GM23338 (cell line): ENCODE data around the gene PAEP. TPM values are rescaled to one million over a fixed set of nuclear protein-coding genes. Genes with fewer than 3 reads are reported as not detected.

Experiments used
- ATAC-seq: fragments of 200-7000 bp; cut with Tn5 transposase; 3 replicates; pipeline ENCODE4 v1.9.1; 2020
- DNase-seq: peaks from one replicate; pipeline ENCODE4 v3.0.0-alpha.2; 2015; ENCODE audit warnings: low spot score
- H2AFZ ChIP-seq: fragments of 200-600 bp; sonication (generic); 2 replicates; pipeline ENCODE4 v1.8.0; 2016; ENCODE audit warnings: antibody characterized with exemption, mild to moderate bottlenecking, moderate library complexity
- H3F3A ChIP-seq: fragments of 200-600 bp; sonication (generic); replicated peaks from 2 replicates; pipeline ENCODE4 v1.8.0; 2017; ENCODE audit warnings: antibody characterized with exemption, mixed run types, low read depth
- H3K27ac ChIP-seq: fragments of 200-600 bp; sonication (generic); 2 replicates; pipeline ENCODE4 v1.6.1; 2016; ENCODE audit warnings: low read depth
- H3K27me3 ChIP-seq: fragments of 200-600 bp; sonication (generic); 2 replicates; pipeline ENCODE4 v1.8.0; 2016; ENCODE audit warnings: mild to moderate bottlenecking, mixed run types, moderate library complexity; ENCODE audit not compliant: insufficient read depth
- H3K36me3 ChIP-seq: fragments of 200-600 bp; sonication (generic); 2 replicates; pipeline ENCODE4 v1.8.0; 2016; ENCODE audit warnings: mild to moderate bottlenecking; ENCODE audit not compliant: insufficient read depth
- H3K4me1 ChIP-seq: fragments of 200-600 bp; sonication (generic); 2 replicates; pipeline ENCODE4 v1.8.0; 2016; ENCODE audit warnings: mild to moderate bottlenecking, moderate library complexity; ENCODE audit not compliant: insufficient read depth
- H3K4me2 ChIP-seq: fragments of 200-600 bp; sonication (generic); 2 replicates; pipeline ENCODE4 v1.7.1; 2017; ENCODE audit warnings: mixed run types
- H3K4me3 ChIP-seq: fragments of 200-600 bp; sonication (generic); 2 replicates; pipeline ENCODE4 v1.6.1; 2016; ENCODE audit warnings: mixed run types
- H3K79me2 ChIP-seq: fragments of 200-600 bp; sonication (generic); replicated peaks from 2 replicates; pipeline ENCODE4 v1.8.0; 2017; ENCODE audit warnings: mild to moderate bottlenecking; ENCODE audit not compliant: insufficient read depth
- H3K9me2 ChIP-seq: fragments of 200-600 bp; sonication (generic); 2 replicates; pipeline ENCODE4 v1.8.0; 2017; ENCODE audit not compliant: insufficient read depth
- H4K20me1 ChIP-seq: fragments of 200-600 bp; sonication (generic); replicated peaks from 2 replicates; pipeline ENCODE4 v1.8.0; 2017; ENCODE audit warnings: mild to moderate bottlenecking; ENCODE audit not compliant: insufficient read depth
- H3K27ac Mint-ChIP-seq: 2 replicates; pipeline ENCODE4 v1.8.0; 2020; ENCODE audit warnings: inconsistent platforms, mild to moderate bottlenecking, moderate library complexity, mixed read lengths
- H3K27me3 Mint-ChIP-seq: 3 replicates; pipeline ENCODE4 v1.8.0; 2022; ENCODE audit warnings: low read depth, mild to moderate bottlenecking, moderate library complexity, mixed read lengths, inconsistent platforms; ENCODE audit not compliant: insufficient read depth, poor library complexity
- H3K36me3 Mint-ChIP-seq: 3 replicates; pipeline ENCODE4 v1.8.0; 2021; ENCODE audit warnings: low read depth, mild to moderate bottlenecking, inconsistent platforms, moderate library complexity, mixed read lengths
- H3K4me1 Mint-ChIP-seq: 3 replicates; pipeline ENCODE4 v1.8.0; 2020; ENCODE audit warnings: mild to moderate bottlenecking, inconsistent platforms, mixed read lengths
- H3K4me3 Mint-ChIP-seq: 3 replicates; pipeline ENCODE4 v1.8.0; 2021; ENCODE audit warnings: moderate library complexity, mild to moderate bottlenecking, inconsistent platforms, mixed read lengths
- H3K9me3 Mint-ChIP-seq: 3 replicates; pipeline ENCODE4 v1.8.0; 2020; ENCODE audit warnings: moderate library complexity, mild to moderate bottlenecking, inconsistent platforms, mixed read lengths
- CREB1 ChIP-seq: fragments of 250-450 bp; sonication (Bioruptor Pico); IDR thresholded peaks from 2 replicates; pipeline ENCODE4 v1.5.0; 2020; ENCODE audit warnings: low read depth, mild to moderate bottlenecking, moderate library complexity
- EZH2 ChIP-seq: fragments of 200-600 bp; sonication (generic); IDR thresholded peaks from one replicate; pipeline ENCODE4 v1.8.0; 2017; ENCODE audit warnings: antibody characterized with exemption, mild to moderate bottlenecking, low read depth; ENCODE audit not compliant: unreplicated experiment
- EZH2phosphoT487 ChIP-seq: fragments of 200-600 bp; sonication (generic); IDR thresholded peaks from one replicate; pipeline ENCODE4 v1.8.1; 2018; ENCODE audit warnings: antibody characterized with exemption; ENCODE audit not compliant: unreplicated experiment
- JUNB ChIP-seq: IDR thresholded peaks from one replicate; pipeline ENCODE4 v1.6.1; 2016; ENCODE audit warnings: antibody characterized with exemption; ENCODE audit not compliant: unreplicated experiment
- NANOG ChIP-seq: IDR thresholded peaks from 2 replicates; pipeline ENCODE4 v1.6.1; 2016; ENCODE audit warnings: antibody characterized with exemption, borderline replicate concordance
- POLR2AphosphoS5 ChIP-seq: IDR thresholded peaks from 2 replicates; pipeline ENCODE4 v1.6.1; 2016; ENCODE audit warnings: antibody characterized with exemption, low read depth
- STAT1 ChIP-seq: IDR thresholded peaks from one replicate; pipeline ENCODE4 v1.6.1; 2016; ENCODE audit warnings: antibody characterized with exemption; ENCODE audit not compliant: unreplicated experiment
- ZNF114 ChIP-seq: fragments of 250-450 bp; sonication (Bioruptor Pico); IDR thresholded peaks from 2 replicates; pipeline ENCODE4 v1.5.0; 2020; ENCODE audit warnings: mild to moderate bottlenecking, moderate library complexity
- ZNF331 ChIP-seq: fragments of 250-450 bp; sonication (Bioruptor Pico); IDR thresholded peaks from 2 replicates; pipeline ENCODE4 v1.5.0; 2020; ENCODE audit warnings: low read depth, mild to moderate bottlenecking, moderate library complexity
- polyA plus RNA-seq: library from polyadenylated mRNA; unstranded; fragments of >200 nt; fragmentation: Nextera tagmentation; extraction: Ambion mirVana; gene quantifications from 2 replicates; pipeline ENCODE4 v1.2.1, GENCODE V29; 2016
- total RNA-seq: library from RNA; depleted of rRNA; stranded (reverse); fragments of >200 nt; shearing (Covaris generic); gene quantifications from 2 replicates; pipeline ENCODE4 v1.2.3, GENCODE V29; 2014
- TF ChIP-seq, protein P1 (sequence below): fragments of 250-450 bp; sonication (Bioruptor Pico); IDR thresholded peaks from 2 replicates; pipeline ENCODE4 v1.5.0; 2020; ENCODE audit warnings: mild to moderate bottlenecking, moderate library complexity
- TF ChIP-seq, protein P2 (sequence below), 2 experiments: fragments of 200-600 bp in 1 of 2; sonication (generic) in 1 of 2; conservative IDR thresholded peaks; 2 replicates each; pipeline versions ENCODE4 v1.5.1 to v1.6.1; 2016 to 2017; ENCODE audit warnings: antibody characterized with exemption in 2 of 2, low read depth in 2 of 2, mild to moderate bottlenecking in 2 of 2, moderate library complexity in 1 of 2
- TF ChIP-seq, protein P3 (sequence below): IDR thresholded peaks from 2 replicates; pipeline ENCODE4 v1.6.1; 2016; ENCODE audit warnings: antibody characterized with exemption
- TF ChIP-seq, protein P4 (sequence below): IDR thresholded peaks from one replicate; pipeline ENCODE4 v1.6.1; 2018; ENCODE audit warnings: antibody characterized with exemption; ENCODE audit not compliant: unreplicated experiment

The PAEP gene
- total and polyA plus RNA-seq, 2 experiments from 2014 or later, result not detected

DNA sequence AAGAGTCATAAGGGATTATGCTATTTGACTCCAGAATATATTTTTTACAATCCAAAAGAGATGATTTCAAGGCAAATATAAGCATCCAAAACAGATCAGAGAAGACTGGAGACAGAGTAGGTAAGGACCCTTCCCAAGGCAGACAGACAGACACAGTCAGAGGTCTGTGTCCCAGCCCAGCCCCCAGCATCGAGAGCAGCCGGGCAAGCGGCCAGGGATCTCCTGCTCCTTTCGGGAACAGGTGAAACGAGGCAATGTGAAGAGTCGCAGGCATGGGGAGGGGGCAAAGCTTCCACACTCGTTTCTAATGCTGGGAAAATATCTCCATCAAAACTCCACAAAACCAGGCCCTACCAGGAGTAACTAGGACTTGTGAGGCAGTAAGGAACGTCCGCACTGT is 5.8 kb downstream of the PAEP start:
- Histone ChIP-seq H3K9me2 (no peaks in the 10 kb centered on the region), H3K4me3 (no peak overlapping the region), H3K4me2 (no peak overlapping the region), H3K27me3 (no peaks in the 10 kb centered on the region), H3K27ac (no peak overlapping the region), H2AFZ (no peak overlapping the region), H3K79me2 (no peaks in the 10 kb centered on the region), H3K4me1 (no peaks in the 10 kb centered on the region), H4K20me1 (no peaks in the 10 kb centered on the region), H3F3A (no peaks in the 10 kb centered on the region), H3K36me3 (no peaks in the 10 kb centered on the region)
- DNase-seq (no peak), ATAC-seq (no peak)
- Mint-ChIP-seq H3K27me3 (peaks cover 8% of the 10 kb centered on the region), H3K27ac (no peak overlapping the region), H3K4me3 (no peak overlapping the region), H3K9me3 (peaks cover 15% of the 10 kb centered on the region), H3K36me3 (peaks cover 7% of the 10 kb centered on the region; the same call in 2 of the 3 replicates), H3K4me1 (peaks cover 10% of the 10 kb centered on the region)
- TF ChIP-seq, protein P1, sequence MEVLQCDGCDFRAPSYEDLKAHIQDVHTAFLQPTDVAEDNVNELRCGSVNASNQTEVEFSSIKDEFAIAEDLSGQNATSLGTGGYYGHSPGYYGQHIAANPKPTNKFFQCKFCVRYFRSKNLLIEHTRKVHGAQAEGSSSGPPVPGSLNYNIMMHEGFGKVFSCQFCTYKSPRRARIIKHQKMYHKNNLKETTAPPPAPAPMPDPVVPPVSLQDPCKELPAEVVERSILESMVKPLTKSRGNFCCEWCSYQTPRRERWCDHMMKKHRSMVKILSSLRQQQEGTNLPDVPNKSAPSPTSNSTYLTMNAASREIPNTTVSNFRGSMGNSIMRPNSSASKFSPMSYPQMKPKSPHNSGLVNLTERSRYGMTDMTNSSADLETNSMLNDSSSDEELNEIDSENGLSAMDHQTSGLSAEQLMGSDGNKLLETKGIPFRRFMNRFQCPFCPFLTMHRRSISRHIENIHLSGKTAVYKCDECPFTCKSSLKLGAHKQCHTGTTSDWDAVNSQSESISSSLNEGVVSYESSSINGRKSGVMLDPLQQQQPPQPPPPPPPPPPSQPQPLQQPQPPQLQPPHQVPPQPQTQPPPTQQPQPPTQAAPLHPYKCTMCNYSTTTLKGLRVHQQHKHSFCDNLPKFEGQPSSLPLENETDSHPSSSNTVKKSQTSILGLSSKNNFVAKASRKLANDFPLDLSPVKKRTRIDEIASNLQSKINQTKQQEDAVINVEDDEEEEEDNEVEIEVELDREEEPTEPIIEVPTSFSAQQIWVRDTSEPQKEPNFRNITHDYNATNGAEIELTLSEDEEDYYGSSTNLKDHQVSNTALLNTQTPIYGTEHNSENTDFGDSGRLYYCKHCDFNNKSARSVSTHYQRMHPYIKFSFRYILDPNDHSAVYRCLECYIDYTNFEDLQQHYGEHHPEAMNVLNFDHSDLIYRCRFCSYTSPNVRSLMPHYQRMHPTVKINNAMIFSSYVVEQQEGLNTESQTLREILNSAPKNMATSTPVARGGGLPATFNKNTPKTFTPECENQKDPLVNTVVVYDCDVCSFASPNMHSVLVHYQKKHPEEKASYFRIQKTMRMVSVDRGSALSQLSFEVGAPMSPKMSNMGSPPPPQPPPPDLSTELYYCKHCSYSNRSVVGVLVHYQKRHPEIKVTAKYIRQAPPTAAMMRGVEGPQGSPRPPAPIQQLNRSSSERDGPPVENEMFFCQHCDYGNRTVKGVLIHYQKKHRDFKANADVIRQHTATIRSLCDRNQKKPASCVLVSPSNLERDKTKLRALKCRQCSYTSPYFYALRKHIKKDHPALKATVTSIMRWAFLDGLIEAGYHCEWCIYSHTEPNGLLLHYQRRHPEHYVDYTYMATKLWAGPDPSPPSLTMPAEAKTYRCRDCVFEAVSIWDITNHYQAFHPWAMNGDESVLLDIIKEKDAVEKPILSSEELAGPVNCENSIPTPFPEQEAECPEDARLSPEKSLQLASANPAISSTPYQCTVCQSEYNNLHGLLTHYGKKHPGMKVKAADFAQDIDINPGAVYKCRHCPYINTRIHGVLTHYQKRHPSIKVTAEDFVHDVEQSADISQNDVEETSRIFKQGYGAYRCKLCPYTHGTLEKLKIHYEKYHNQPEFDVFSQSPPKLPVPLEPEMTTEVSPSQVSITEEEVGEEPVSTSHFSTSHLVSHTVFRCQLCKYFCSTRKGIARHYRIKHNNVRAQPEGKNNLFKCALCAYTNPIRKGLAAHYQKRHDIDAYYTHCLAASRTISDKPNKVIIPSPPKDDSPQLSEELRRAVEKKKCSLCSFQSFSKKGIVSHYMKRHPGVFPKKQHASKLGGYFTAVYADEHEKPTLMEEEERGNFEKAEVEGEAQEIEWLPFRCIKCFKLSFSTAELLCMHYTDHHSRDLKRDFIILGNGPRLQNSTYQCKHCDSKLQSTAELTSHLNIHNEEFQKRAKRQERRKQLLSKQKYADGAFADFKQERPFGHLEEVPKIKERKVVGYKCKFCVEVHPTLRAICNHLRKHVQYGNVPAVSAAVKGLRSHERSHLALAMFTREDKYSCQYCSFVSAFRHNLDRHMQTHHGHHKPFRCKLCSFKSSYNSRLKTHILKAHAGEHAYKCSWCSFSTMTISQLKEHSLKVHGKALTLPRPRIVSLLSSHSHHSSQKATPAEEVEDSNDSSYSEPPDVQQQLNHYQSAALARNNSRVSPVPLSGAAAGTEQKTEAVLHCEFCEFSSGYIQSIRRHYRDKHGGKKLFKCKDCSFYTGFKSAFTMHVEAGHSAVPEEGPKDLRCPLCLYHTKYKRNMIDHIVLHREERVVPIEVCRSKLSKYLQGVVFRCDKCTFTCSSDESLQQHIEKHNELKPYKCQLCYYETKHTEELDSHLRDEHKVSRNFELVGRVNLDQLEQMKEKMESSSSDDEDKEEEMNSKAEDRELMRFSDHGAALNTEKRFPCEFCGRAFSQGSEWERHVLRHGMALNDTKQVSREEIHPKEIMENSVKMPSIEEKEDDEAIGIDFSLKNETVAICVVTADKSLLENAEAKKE, result no peak
- TF ChIP-seq, protein P2, sequence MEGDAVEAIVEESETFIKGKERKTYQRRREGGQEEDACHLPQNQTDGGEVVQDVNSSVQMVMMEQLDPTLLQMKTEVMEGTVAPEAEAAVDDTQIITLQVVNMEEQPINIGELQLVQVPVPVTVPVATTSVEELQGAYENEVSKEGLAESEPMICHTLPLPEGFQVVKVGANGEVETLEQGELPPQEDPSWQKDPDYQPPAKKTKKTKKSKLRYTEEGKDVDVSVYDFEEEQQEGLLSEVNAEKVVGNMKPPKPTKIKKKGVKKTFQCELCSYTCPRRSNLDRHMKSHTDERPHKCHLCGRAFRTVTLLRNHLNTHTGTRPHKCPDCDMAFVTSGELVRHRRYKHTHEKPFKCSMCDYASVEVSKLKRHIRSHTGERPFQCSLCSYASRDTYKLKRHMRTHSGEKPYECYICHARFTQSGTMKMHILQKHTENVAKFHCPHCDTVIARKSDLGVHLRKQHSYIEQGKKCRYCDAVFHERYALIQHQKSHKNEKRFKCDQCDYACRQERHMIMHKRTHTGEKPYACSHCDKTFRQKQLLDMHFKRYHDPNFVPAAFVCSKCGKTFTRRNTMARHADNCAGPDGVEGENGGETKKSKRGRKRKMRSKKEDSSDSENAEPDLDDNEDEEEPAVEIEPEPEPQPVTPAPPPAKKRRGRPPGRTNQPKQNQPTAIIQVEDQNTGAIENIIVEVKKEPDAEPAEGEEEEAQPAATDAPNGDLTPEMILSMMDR (conservative IDR thresholded peaks at IDR 0.05; ENCODE audit: low read depth in 2 of 2), result no peak
- TF ChIP-seq ZNF114 (CRISPR knock-in tag), result no peak
- TF ChIP-seq POLR2AphosphoS5, result no peak
- TF ChIP-seq JUNB, result no peak
- TF ChIP-seq, protein P3, sequence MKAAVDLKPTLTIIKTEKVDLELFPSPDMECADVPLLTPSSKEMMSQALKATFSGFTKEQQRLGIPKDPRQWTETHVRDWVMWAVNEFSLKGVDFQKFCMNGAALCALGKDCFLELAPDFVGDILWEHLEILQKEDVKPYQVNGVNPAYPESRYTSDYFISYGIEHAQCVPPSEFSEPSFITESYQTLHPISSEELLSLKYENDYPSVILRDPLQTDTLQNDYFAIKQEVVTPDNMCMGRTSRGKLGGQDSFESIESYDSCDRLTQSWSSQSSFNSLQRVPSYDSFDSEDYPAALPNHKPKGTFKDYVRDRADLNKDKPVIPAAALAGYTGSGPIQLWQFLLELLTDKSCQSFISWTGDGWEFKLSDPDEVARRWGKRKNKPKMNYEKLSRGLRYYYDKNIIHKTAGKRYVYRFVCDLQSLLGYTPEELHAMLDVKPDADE, result no peak
- TF ChIP-seq, protein P4, sequence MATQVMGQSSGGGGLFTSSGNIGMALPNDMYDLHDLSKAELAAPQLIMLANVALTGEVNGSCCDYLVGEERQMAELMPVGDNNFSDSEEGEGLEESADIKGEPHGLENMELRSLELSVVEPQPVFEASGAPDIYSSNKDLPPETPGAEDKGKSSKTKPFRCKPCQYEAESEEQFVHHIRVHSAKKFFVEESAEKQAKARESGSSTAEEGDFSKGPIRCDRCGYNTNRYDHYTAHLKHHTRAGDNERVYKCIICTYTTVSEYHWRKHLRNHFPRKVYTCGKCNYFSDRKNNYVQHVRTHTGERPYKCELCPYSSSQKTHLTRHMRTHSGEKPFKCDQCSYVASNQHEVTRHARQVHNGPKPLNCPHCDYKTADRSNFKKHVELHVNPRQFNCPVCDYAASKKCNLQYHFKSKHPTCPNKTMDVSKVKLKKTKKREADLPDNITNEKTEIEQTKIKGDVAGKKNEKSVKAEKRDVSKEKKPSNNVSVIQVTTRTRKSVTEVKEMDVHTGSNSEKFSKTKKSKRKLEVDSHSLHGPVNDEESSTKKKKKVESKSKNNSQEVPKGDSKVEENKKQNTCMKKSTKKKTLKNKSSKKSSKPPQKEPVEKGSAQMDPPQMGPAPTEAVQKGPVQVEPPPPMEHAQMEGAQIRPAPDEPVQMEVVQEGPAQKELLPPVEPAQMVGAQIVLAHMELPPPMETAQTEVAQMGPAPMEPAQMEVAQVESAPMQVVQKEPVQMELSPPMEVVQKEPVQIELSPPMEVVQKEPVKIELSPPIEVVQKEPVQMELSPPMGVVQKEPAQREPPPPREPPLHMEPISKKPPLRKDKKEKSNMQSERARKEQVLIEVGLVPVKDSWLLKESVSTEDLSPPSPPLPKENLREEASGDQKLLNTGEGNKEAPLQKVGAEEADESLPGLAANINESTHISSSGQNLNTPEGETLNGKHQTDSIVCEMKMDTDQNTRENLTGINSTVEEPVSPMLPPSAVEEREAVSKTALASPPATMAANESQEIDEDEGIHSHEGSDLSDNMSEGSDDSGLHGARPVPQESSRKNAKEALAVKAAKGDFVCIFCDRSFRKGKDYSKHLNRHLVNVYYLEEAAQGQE, result no peak
- TF ChIP-seq EZH2, result no peak
- TF ChIP-seq STAT1, result no peak
- TF ChIP-seq NANOG, result no peak
- no peak for TF ChIP-seq EZH2phosphoT487
- no peak for TF ChIP-seq CREB1 (CRISPR knock-in tag)
- no peak for TF ChIP-seq ZNF331 (CRISPR knock-in tag)
